NCI-H2107 (cell line): ENCODE measurements around the gene MBD2.
"Not testable (repeated sequence)": the region's sequence is repeated elsewhere in the genome, so short reads cannot be mapped to it uniquely, and the experiment has no call there.

Experiments
- DNase-seq: peaks from one replicate; lab custom pipeline; 2025; lab: John Stamatoyannopoulos, UW

The MBD2 gene

GRCh38 chr18:54235871-54236270, 11.4 kb upstream of the MBD2 start:
- DNase-seq, result no peak

- no peak for DNase-seq
These were observed 9.3 kb upstream of the MBD2 start for GRCh38 chr18:54233747-54234146.

GRCh38 chr18:54233228-54233625, 8.8 kb upstream of the MBD2 start:
- no peak for DNase-seq

GRCh38 chr18:54232485-54233227, 8.2 kb upstream of the MBD2 start:
- DNase-seq, result no peak

GRCh38 chr18:54229421-54230059, 5.1 kb upstream of the MBD2 start:
- DNase-seq, result no peak

GRCh38 chr18:54228364-54228763, 3.9 kb upstream of the MBD2 start:
- DNase-seq, result no peak

GRCh38 chr18:54223568-54224241, 764 bp downstream of the MBD2 start:
- DNase-seq, result peak; percentile 58

- peak; percentile 43 for DNase-seq
These were observed 1.4 kb downstream of the MBD2 start for GRCh38 chr18:54222922-54223567.

GRCh38 chr18:54220406-54220805, 4.1 kb downstream of the MBD2 start:
- no peak for DNase-seq

- not testable (repeated sequence) for DNase-seq
These were observed 5.7 kb downstream of the MBD2 start for GRCh38 chr18:54218803-54219202.

GRCh38 chr18:54218299-54218698, 6.2 kb downstream of the MBD2 start:
- DNase-seq, result no peak

- DNase-seq, result no peak
These were observed 6.8 kb downstream of the MBD2 start for GRCh38 chr18:54217624-54218023.

- no peak for DNase-seq
These were observed 9.4 kb downstream of the MBD2 start for GRCh38 chr18:54215069-54215468.

GRCh38 chr18:54210463-54210862, 14.0 kb downstream of the MBD2 start:
- DNase-seq, result no peak

- DNase-seq, result no peak
These were observed 14.8 kb downstream of the MBD2 start for GRCh38 chr18:54209471-54210180.

- no peak for DNase-seq
These were observed 18.0 kb downstream of the MBD2 start for GRCh38 chr18:54206447-54206846.

GRCh38 chr18:54205959-54206358, 18.5 kb downstream of the MBD2 start:
- DNase-seq, result no peak

- DNase-seq, result not testable (repeated sequence)
These were observed 19.0 kb downstream of the MBD2 start for GRCh38 chr18:54205448-54205847.

- DNase-seq, result no peak
These were observed 19.6 kb downstream of the MBD2 start for GRCh38 chr18:54204883-54205282.

GRCh38 chr18:54203914-54204313, 20.6 kb downstream of the MBD2 start:
- DNase-seq, result no peak

- no peak for DNase-seq
These were observed 21.6 kb downstream of the MBD2 start for GRCh38 chr18:54202851-54203250.
